CMK (cell line): Measurements from ENCODE around the gene FBN3.

Source experiments
- DNase-seq: peaks from one replicate; pipeline ENCODE4 v3.0.0-alpha.2; 2010; ENCODE audit warnings: low read depth

FBN3 gene

GRCh38 chr19:8017808-8018207, 131.6 kb downstream of the FBN3 start:
- no peak for DNase-seq
